Heart left ventricle (tissue), 13 donors: ENCODE measurements around the gene CD74.

Experiments
- CTCF ChIP-seq, 12 donors: fragments of 200-600 bp; sonication (generic) in 4 of 12; IDR thresholded peaks; one replicate each; pipeline versions ENCODE4 v1.5.0 to v1.8.0; 2018 to 2022; ENCODE audit warnings: antibody characterized with exemption in 12 of 12, mild to moderate bottlenecking in 5 of 12
- POLR2A ChIP-seq, 2 donors: fragments of 450-650 bp; IDR thresholded peaks; one replicate each; pipeline ENCODE4 v1.6.1; 2017; ENCODE audit warnings: antibody characterized with exemption in 2 of 2, mild to moderate bottlenecking in 2 of 2, moderate library complexity in 2 of 2
- donor health status: ischemic (EF 13 %, LVEDD 7.1; RV severe dilation, severe dysfunction).
- donor health status: DM: no; HTN: yes; CAD: no.
- donor health status: DM: no; HTN: no; CAD: no.
- donor health status: ischemic (EF 25% LVEDD 6.9; RV normal size, moderate dysfunction).
- donor health status: ischemic (EF 25% LVEDD 5.7; RV mildly dilated, moderate dysfunction).
- donor health status: ischemic (EF 35%, LVEDD 5.7; RV mildly dilated, moderate dysfunction).
- donor health status: nonischemic (EF 11% LVEDD 7.7; RV severe dilation, severe dysfunction).
- donor health status: DM: yes; HTN: yes; CAD: no.
- donor health status: PGD.
- donor health status: ischemic (EF 29% LVEDD 5.4; RV normal size, mild dysfunction).
- donor health status: nonischemic (EF 23%, LVEDD 6.1; RV moderate dilation, normal function).

- no peak for TF ChIP-seq CTCF (IDR thresholded peaks at IDR 0.05)
- no peak for TF ChIP-seq POLR2A (IDR thresholded peaks at IDR 0.05)
These were observed 20.0 kb downstream of the CD74 start for GRCh38 chr5:150392680-150393079.
